GM18951 (cell line): ENCODE results near the gene FOXK1.
A peak's percentile ranks its signal among the peaks of the same experiment; 100 is the strongest.
"Not testable (repeated sequence)": the region's sequence is repeated elsewhere in the genome, so short reads cannot be mapped to it uniquely, and the experiment has no call there.

Experiments used
- POLR2A ChIP-seq: IDR thresholded peaks from 4 replicates; pipeline ENCODE4 v1.6.1; 2011; ENCODE audit warnings: mild to moderate bottlenecking; ENCODE audit not compliant: insufficient read length, insufficient read depth; ENCODE audit errors: extremely low read depth
- in situ Hi-C: fragments of 300-500 bp; cut with MboI; formaldehyde crosslinking; loops from one replicate; pipeline ENCODE4 v1.12.0; 2022; ENCODE audit warnings: low sequenced_read_pairs, mixed read lengths, inconsistent platforms; ENCODE audit not compliant: unreplicated experiment

FOXK1 gene

GRCh38 chr7:4681886-4682620, at the start of gene FOXK1:
Gene FOXK1 (plus strand): TSS chr7:4682295. CDS start chr7:4682309, 14 bp downstream.
- peak; percentile 79 for TF ChIP-seq POLR2A
- in situ Hi-C loops: loop anchor here (10.0 kb wide), 1 partner anchor 47 kb away; no protein-coding TSS in a partner anchor

- in situ Hi-C loops: loop anchor here (10.0 kb wide), 1 partner anchor 52 kb away; the partner anchor contains the start of gene FOXK1
These were observed 49.1 kb upstream of the FOXK1 start for GRCh38 chr7:4633012-4633411.

GRCh38 chr7:4634166-4634565, 47.9 kb upstream of the FOXK1 start:
- in situ Hi-C loops: loop anchor here (10.0 kb wide), 1 partner anchor 51 kb away; the partner anchor contains the start of gene FOXK1
- no peak for TF ChIP-seq POLR2A

More at GRCh38 chr7:4633012-4633411, 49.1 kb upstream of the FOXK1 start:
- no peak for TF ChIP-seq POLR2A

GRCh38 chr7:4638781-4639575, 43.1 kb upstream of the FOXK1 start:
- in situ Hi-C loops: loop anchor here (10.0 kb wide), 1 partner anchor 46 kb away; the partner anchor contains the start of gene FOXK1
- TF ChIP-seq POLR2A: no peak

GRCh38 chr7:4641091-4641666, 40.9 kb upstream of the FOXK1 start:
- TF ChIP-seq POLR2A: peak; percentile 68
- in situ Hi-C loops: no loop called here

- in situ Hi-C loops: no loop called here
These were observed 40.2 kb upstream of the FOXK1 start for GRCh38 chr7:4641667-4642467.

GRCh38 chr7:4642468-4643203, 39.5 kb upstream of the FOXK1 start:
- TF ChIP-seq POLR2A: no peak
- in situ Hi-C loops: no loop called here

More at GRCh38 chr7:4641667-4642467, 40.2 kb upstream of the FOXK1 start:
- TF ChIP-seq POLR2A: peak; percentile 98

- in situ Hi-C loops: not testable (repeated sequence)
These were observed 39.0 kb upstream of the FOXK1 start for GRCh38 chr7:4643204-4643471.

GRCh38 chr7:4645246-4645645, 36.8 kb upstream of the FOXK1 start:
- in situ Hi-C loops: no loop called here
- TF ChIP-seq POLR2A: no peak

GRCh38 chr7:4648111-4648510, 34.0 kb upstream of the FOXK1 start:
- no peak for TF ChIP-seq POLR2A
- in situ Hi-C loops: no loop called here

GRCh38 chr7:4650433-4651047, 31.6 kb upstream of the FOXK1 start:
- TF ChIP-seq POLR2A: no peak
- in situ Hi-C loops: no loop called here

- in situ Hi-C loops: no loop called here
These were observed 28.3 kb upstream of the FOXK1 start for GRCh38 chr7:4653771-4654170.

More at GRCh38 chr7:4653771-4654170, 28.3 kb upstream of the FOXK1 start:
- no peak for TF ChIP-seq POLR2A
